Neuronal stem cell (in vitro differentiated cells): ENCODE results near the gene DLX4.

Experiments used
- DNase-seq: peaks from one replicate; pipeline ENCODE4 v3.0.0-alpha.2; 2013; ENCODE audit warnings: low spot score
- H2AFZ ChIP-seq: one replicate; pipeline ENCODE4 v1.6.1; 2013; ENCODE audit warnings: mild to moderate bottlenecking, low read length, inconsistent platforms
- H2AK5ac ChIP-seq: 2 replicates; pipeline ENCODE4 v1.6.1; 2013; ENCODE audit warnings: low read depth, mild to moderate bottlenecking, inconsistent platforms, low read length, moderate library complexity, mixed read lengths
- H2BK120ac ChIP-seq: 2 replicates; pipeline ENCODE4 v1.6.1; 2013; ENCODE audit warnings: low read depth, mild to moderate bottlenecking, inconsistent platforms, low read length, moderate library complexity, mixed read lengths
- H2BK12ac ChIP-seq: one replicate; pipeline ENCODE4 v1.6.1; 2013; ENCODE audit warnings: low read length, inconsistent platforms
- H2BK15ac ChIP-seq: 2 replicates; pipeline ENCODE4 v1.6.1; 2013; ENCODE audit warnings: mild to moderate bottlenecking, low read length, inconsistent platforms, mixed read lengths
- H2BK5ac ChIP-seq: one replicate; pipeline ENCODE4 v1.6.1; 2013; ENCODE audit warnings: inconsistent platforms, mild to moderate bottlenecking, low read length, moderate library complexity
- H3K14ac ChIP-seq: one replicate; pipeline ENCODE4 v1.6.1; 2013; ENCODE audit warnings: low read length, inconsistent platforms
- H3K18ac ChIP-seq: 2 replicates; pipeline ENCODE4 v1.6.1; 2013; ENCODE audit warnings: low read length, inconsistent platforms
- H3K23ac ChIP-seq: 2 replicates; pipeline ENCODE4 v1.6.1; 2013; ENCODE audit warnings: low read depth, mild to moderate bottlenecking, mixed read lengths, low read length, inconsistent platforms; ENCODE audit not compliant: poor library complexity
- H3K27ac ChIP-seq: replicated peaks from 3 replicates; pipeline ENCODE4 v1.5.1; 2013; ENCODE audit warnings: low read length, inconsistent platforms
- H3K27me3 ChIP-seq, 3 experiments: 2 replicates each; pipeline ENCODE4 v1.6.1; 2013; ENCODE audit warnings: low read length in 3 of 3, mild to moderate bottlenecking in 2 of 3, inconsistent platforms in 1 of 3, low read depth in 1 of 3, mixed read lengths in 1 of 3, moderate library complexity in 1 of 3; ENCODE audit not compliant: control insufficient read depth in 3 of 3, insufficient read depth in 3 of 3
- H3K36me3 ChIP-seq, 2 donors: replicated peaks in 1 of 2; 2 replicates each; pipeline ENCODE4 v1.6.1; 2013; ENCODE audit warnings: low read length in 2 of 2; ENCODE audit not compliant: control insufficient read depth in 2 of 2, insufficient read depth in 2 of 2
- H3K4ac ChIP-seq: 2 replicates; pipeline ENCODE4 v1.6.1; 2013; ENCODE audit warnings: inconsistent platforms, mild to moderate bottlenecking, low read length, moderate library complexity
- H3K4me1 ChIP-seq, 2 donors: 1 replicate in 1 of 2; 2 replicates in 1 of 2; pipeline ENCODE4 v1.6.1; 2013; ENCODE audit warnings: low read length in 2 of 2, low read depth in 1 of 2; ENCODE audit not compliant: control insufficient read depth in 2 of 2, insufficient read depth in 1 of 2
- H3K4me2 ChIP-seq: one replicate; pipeline ENCODE4 v1.6.1; 2013; ENCODE audit warnings: mild to moderate bottlenecking, low read length, inconsistent platforms; ENCODE audit not compliant: insufficient read depth, poor library complexity, severe bottlenecking
- H3K4me3 ChIP-seq, 2 donors: 2 replicates each; pipeline ENCODE4 v1.5.1; 2013; ENCODE audit warnings: low read length in 2 of 2, mild to moderate bottlenecking in 2 of 2, inconsistent platforms in 1 of 2, moderate library complexity in 1 of 2
- H3K79me1 ChIP-seq: one replicate; pipeline ENCODE4 v1.6.1; 2013; ENCODE audit warnings: low read depth, mild to moderate bottlenecking, inconsistent platforms, low read length, moderate library complexity
- H3K9ac ChIP-seq: one replicate; pipeline ENCODE4 v1.6.1; 2013; ENCODE audit warnings: mild to moderate bottlenecking, low read depth, low read length, inconsistent platforms; ENCODE audit not compliant: poor library complexity
- H3K9me3 ChIP-seq, 2 donors: replicated peaks in 1 of 2; 2 replicates each; pipeline versions ENCODE3 to v1.6.1; 2013; ENCODE audit warnings: low read length in 2 of 2, mild to moderate bottlenecking in 2 of 2, inconsistent platforms in 1 of 2, low read depth in 1 of 2, mixed read lengths in 1 of 2, moderate library complexity in 1 of 2; ENCODE audit not compliant: control insufficient read depth in 2 of 2, insufficient read depth in 1 of 2
- H4K8ac ChIP-seq: one replicate; pipeline ENCODE4 v1.6.1; 2013; ENCODE audit warnings: low read depth, mild to moderate bottlenecking, inconsistent platforms, low read length, moderate library complexity
- H4K91ac ChIP-seq: one replicate; pipeline ENCODE4 v1.6.1; 2013; ENCODE audit warnings: low read length, low read depth, mild to moderate bottlenecking, inconsistent platforms; ENCODE audit not compliant: poor library complexity
- WGBS, 2 donors: extraction: QIAGEN DNeasy Blood & Tissue Kit; methylation state at CpG; one replicate each; pipeline ENCODE4 v1.1.7; 2013; ENCODE audit warnings: missing lambda C conversion rate in 2 of 2, mixed read lengths in 1 of 2; ENCODE audit not compliant: insufficient read length in 2 of 2, insufficient replicate concordance in 1 of 2; ENCODE audit errors: extremely low coverage in 2 of 2; 5-methylcytosine and 5-hydroxymethylcytosine counted together

The DLX4 gene

DNA sequence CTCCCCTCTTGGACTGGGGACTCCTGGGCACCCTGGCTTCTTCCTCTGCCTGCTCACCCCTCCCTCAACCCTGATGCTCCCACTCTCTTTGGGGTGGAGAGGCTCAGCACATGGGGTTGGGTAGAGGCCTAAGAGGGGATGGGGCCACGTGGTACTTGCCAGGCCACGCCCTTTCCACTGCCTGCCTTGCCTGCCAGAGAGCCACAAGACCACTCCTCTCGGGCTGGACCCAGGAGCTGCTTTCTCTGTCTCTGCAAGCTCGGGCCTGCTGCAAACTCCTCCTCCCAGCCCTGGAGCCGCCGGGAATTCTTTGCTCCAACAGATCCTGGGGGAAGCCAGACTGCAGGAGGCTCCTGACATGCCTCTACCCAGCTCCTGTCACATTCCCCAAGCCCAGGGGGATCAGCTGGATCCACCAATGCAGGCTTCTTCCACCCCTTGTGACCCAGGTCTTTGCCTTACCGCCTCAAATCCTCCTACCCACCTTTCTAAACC lies 11.8 kb downstream of the DLX4 start:
- H3K4ac ChIP-seq, result no peak overlapping the region
- no peak overlapping the region for H2BK5ac ChIP-seq
- H2BK12ac ChIP-seq, result peak overlapping the region; percentile 2
- H2AFZ ChIP-seq, result peak overlapping the region; percentile 66
- DNase-seq, result no peak
- peaks cover 0 to 13% of the 10 kb centered on the region in 2 donors for H3K4me1 ChIP-seq
- H3K36me3 ChIP-seq, result no peaks in the 10 kb centered on the region
- no peak overlapping the region for H3K9ac ChIP-seq
- WGBS, 2 donors, result no CpG with 5 or more reads among the region's 7 CpGs
- H3K4me3 ChIP-seq, result no peak overlapping the region
- peak overlapping the region; percentile 55 for H2BK15ac ChIP-seq
- no peak overlapping the region for H4K8ac ChIP-seq
- H3K4me2 ChIP-seq, result no peak overlapping the region
- H3K27me3 ChIP-seq, result peaks cover 0 to 64% (median 0%) of the 10 kb centered on the region in 3 experiments
- peaks cover 3% of the 10 kb centered on the region for H3K79me1 ChIP-seq
- H3K23ac ChIP-seq, result no peak overlapping the region
- H2BK120ac ChIP-seq, result peak overlapping the region; percentile 73
- no peak overlapping the region for H4K91ac ChIP-seq
- no peaks in the 10 kb centered on the region for H3K9me3 ChIP-seq
- H3K27ac ChIP-seq, result peak overlapping the region; percentile 52
- H3K18ac ChIP-seq, result peak overlapping the region; percentile 38
- H2AK5ac ChIP-seq, result peak overlapping the region; percentile 90
- no peak overlapping the region for H3K14ac ChIP-seq

DNA sequence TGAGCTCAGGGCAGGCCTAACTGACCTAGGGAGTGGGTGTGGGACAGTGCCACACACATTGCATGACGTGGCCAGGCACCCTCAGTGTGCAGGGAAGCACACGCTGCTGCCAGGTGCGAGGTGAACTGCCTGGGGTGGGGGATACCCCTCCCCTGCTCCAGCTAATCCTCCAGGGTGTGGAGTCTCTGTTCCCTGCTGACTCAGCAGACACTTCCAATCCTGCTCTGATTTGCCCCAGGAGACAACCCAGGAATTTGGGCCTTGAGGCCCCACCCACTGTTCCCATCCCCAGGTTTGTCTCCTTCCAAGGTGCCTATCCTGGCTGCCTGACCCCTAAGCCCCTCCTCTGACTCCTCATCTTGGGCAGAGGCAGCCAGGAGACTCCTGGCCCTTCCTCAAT lies 15.3 kb downstream of the DLX4 start:
- Histone ChIP-seq H3K23ac (no peak overlapping the region), H3K4me2 (no peak overlapping the region), H2BK15ac (peak overlapping the region; percentile 68), H2BK120ac (no peak overlapping the region), H2BK12ac (no peak overlapping the region), H3K9me3 (no peaks in the 10 kb centered on the region), H3K9ac (no peak overlapping the region), H3K4ac (peak overlapping the region; percentile 67), H2AFZ (no peak overlapping the region), H3K18ac (peak overlapping the region; percentile 87), H3K27me3 (peaks cover 0 to 66% (median 9%) of the 10 kb centered on the region in 3 experiments), H4K91ac (peak overlapping the region; percentile 93), H3K4me3 (peak overlapping the region in 1 of 2 donors; percentile 13), H3K79me1 (peaks cover 3% of the 10 kb centered on the region), H2BK5ac (no peak overlapping the region), H3K36me3 (no peaks in the 10 kb centered on the region), H4K8ac (no peak overlapping the region), H3K14ac (no peak overlapping the region), H3K4me1 (peaks cover 0 to 13% of the 10 kb centered on the region in 2 donors), H2AK5ac (peak overlapping the region; percentile 61), H3K27ac (no peak overlapping the region)
- WGBS, 2 donors, result no CpG with 5 or more reads among the region's 3 CpGs
- no peak for DNase-seq

DNA sequence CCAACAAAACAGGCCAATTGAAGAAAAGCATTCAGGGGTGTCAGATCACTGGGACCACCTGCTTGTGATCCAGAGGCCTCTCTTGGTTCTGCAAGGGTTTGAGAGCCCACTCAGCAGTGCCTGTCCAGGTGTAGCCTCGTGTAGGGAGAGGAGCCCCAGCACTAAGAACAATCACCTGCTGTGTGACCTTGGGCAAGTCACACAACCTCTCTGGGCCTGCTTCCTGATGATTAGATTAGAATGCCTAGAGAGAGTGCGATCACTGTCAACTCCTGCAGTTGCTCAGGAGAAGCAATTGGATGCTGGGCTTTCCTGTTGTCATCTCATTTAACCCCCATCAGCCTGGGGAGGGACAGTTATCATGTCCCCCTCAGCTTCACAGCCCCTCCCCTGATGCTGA lies 15.8 kb downstream of the DLX4 start:
- Histone ChIP-seq H2AFZ (no peak overlapping the region), H3K9ac (no peak overlapping the region), H2BK12ac (no peak overlapping the region), H3K36me3 (no peaks in the 10 kb centered on the region), H3K79me1 (peaks cover 3% of the 10 kb centered on the region), H4K8ac (no peak overlapping the region), H3K27me3 (peaks cover 0 to 66% (median 13%) of the 10 kb centered on the region in 3 experiments), H2BK5ac (no peak overlapping the region), H3K4me3 (no peak overlapping the region), H3K18ac (no peak overlapping the region), H3K14ac (no peak overlapping the region), H2AK5ac (no peak overlapping the region), H3K4me1 (peaks cover 0 to 13% of the 10 kb centered on the region in 2 donors), H3K23ac (no peak overlapping the region), H3K4ac (no peak overlapping the region), H2BK15ac (no peak overlapping the region), H3K27ac (no peak overlapping the region), H2BK120ac (no peak overlapping the region), H3K9me3 (no peaks in the 10 kb centered on the region), H4K91ac (no peak overlapping the region), H3K4me2 (no peak overlapping the region)
- no peak for DNase-seq
- WGBS, 2 donors, result no CpG with 5 or more reads among the region's 2 CpGs

DNA sequence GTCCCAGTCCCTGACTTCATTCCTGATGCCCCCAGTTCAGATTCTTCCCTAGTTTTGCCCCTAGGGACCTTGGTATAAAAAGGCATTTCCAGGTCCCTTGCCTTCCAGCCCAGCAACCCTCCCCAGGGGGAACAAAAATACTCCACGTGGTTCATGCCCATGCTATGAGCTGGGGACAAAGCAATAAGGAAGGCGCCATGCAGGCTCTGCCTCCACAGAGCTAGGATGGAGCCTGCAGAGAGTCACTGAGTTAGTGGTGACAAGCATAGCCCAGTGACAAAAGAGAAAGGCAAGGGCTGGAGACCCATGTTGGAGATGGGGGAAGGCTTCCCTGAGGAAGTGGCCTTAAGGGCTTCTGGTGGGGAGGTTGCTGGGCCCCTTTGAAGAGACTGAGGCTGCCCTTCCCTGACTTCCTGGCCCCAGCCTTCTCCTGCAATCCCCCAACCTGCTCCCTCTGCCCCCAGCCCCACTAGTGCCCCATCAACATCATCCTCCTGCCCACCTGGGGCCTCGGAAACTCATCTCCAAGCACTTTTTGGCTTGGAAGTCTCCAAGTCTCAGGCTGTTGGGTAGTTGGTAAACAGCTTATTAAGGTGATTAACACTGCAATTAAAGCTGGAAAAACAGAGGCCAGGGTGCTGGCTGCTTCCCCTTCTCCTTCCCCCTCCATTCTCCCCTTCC lies 16.5 kb downstream of the DLX4 start:
- no CpG with 5 or more reads among the region's 3 CpGs for WGBS, 2 donors

More for the DNA sequence above, 16.5 kb downstream of the DLX4 start:
- DNase-seq, result no peak
- H4K91ac ChIP-seq, result no peak overlapping the region
- H3K27ac ChIP-seq, result no peak overlapping the region
- H3K4me2 ChIP-seq, result no peak overlapping the region
- H3K79me1 ChIP-seq, result peaks cover 3% of the 10 kb centered on the region
- H3K4me3 ChIP-seq, result no peak overlapping the region
- H2AFZ ChIP-seq, result no peak overlapping the region
- no peak overlapping the region for H3K4ac ChIP-seq
- H2BK12ac ChIP-seq, result no peak overlapping the region
- H3K9me3 ChIP-seq, result no peaks in the 10 kb centered on the region
- H2AK5ac ChIP-seq, result no peak overlapping the region
- H2BK15ac ChIP-seq, result peak overlapping the region; percentile 16
- no peak overlapping the region for H3K9ac ChIP-seq
- no peak overlapping the region for H3K23ac ChIP-seq
- no peak overlapping the region for H2BK120ac ChIP-seq
- H3K14ac ChIP-seq, result no peak overlapping the region
- no peak overlapping the region for H2BK5ac ChIP-seq
- peaks cover 0 to 65% (median 15%) of the 10 kb centered on the region in 3 experiments for H3K27me3 ChIP-seq
- no peak overlapping the region for H4K8ac ChIP-seq
- H3K4me1 ChIP-seq, result peaks cover 0 to 11% of the 10 kb centered on the region in 2 donors
- H3K18ac ChIP-seq, result peak overlapping the region; percentile 50
- no peaks in the 10 kb centered on the region for H3K36me3 ChIP-seq
